NCI-H510A treated with DMSO at 0.1 percent for 48 hours (cell line): ENCODE results near the gene HNRNPA1L2.
"Not testable (repeated sequence)": the region's sequence is repeated elsewhere in the genome, so short reads cannot be mapped to it uniquely, and the experiment has no call there.

Experiments
- DNase-seq: peaks from one replicate; lab custom pipeline; 2025; lab: John Stamatoyannopoulos, UW

HNRNPA1L2 gene

DNA sequence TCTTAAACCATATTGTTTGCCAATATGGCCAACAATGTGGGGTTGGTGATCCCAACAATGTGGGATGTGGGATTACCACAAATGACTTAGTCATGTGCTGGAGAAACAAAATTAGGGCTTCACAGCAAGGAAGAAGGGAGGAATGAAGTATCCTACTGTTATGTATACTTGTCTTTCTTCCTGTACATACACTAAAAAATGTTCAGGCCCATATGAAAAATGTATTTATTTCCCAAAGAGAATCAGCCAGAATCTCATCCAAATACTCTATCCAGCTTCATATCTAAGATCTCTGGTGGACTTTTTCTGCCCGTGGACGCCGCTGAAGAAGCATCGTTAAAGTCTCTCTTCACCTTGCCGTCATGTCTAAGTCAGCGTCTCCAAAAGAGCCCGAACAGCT lies at the start of gene HNRNPA1L2:
TSS of gene HNRNPA1L2 (plus strand) at position 301 of the 400 bp plus-strand sequence. CDS start at position 363, 62 bp downstream.
- DNase-seq: no peak

DNA sequence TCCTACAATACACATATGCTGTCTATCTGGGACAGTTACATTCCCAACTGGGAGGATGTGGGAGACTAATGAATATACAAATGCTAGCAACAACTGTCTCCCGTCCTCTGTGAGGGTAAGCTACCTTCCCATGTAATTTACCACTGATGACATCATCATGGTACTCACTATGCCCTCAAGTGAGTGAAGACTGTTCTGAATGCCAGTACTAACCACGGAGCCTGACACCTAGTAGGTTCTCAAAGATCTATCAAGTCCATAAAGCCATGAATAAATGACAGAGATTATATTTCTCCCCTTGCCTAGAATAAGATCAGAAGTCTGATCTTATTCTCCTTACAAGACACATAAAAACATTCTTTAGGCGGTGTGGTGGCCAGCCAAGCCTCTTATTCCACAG lies 49.1 kb upstream of the HNRNPA1L2 start:
- not testable (repeated sequence) for DNase-seq

GRCh38 chr13:52593812-52594211 lies 48.4 kb upstream of the HNRNPA1L2 start:
- DNase-seq: not testable (repeated sequence)

DNA sequence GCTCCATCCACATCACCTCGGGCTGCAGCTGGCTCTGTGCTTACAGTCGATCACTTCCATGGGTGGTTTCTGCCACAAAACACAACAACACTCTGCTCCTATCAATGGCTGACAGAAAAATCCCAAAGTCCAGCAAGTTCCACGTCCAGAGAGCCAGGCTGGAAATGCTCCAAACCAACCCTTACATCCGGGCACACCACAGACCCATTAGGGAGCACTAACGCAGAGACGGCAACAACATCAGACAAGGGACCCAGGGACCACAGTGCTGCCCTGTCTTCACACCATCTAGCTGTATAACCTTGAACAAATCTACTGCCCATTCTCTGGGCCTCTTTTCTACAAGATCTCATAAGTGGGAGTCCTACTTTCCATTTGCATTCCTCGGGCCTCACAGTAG lies 47.9 kb upstream of the HNRNPA1L2 start:
- not testable (repeated sequence) for DNase-seq

- no peak for DNase-seq
These were observed 44.6 kb upstream of the HNRNPA1L2 start for GRCh38 chr13:52597676-52598075.

GRCh38 chr13:52599037-52599847 lies 43.0 kb upstream of the HNRNPA1L2 start:
- peak; percentile 73 for DNase-seq

GRCh38 chr13:52599848-52600603 lies 42.2 kb upstream of the HNRNPA1L2 start:
- DNase-seq: no peak

- DNase-seq: no peak
These were observed 41.6 kb upstream of the HNRNPA1L2 start for GRCh38 chr13:52600666-52601065.

DNA sequence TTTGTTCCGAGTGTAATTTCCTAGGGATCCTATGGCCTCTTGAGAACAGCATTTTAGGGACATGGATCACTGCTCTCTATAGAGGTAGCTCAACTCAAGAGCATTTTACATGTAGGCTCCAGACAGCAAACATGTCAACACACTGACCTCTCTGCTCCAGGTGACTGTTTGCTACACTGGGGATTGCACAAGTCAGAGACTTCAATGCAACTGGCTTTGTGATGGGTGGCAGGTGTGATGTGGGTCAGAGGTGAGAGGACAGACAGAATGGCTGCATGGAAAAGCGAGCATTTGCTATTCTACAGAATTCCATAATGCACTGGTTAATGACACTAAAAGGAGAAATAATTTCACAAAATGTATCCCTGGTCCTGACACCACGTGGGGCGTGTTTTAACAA lies 38.9 kb upstream of the HNRNPA1L2 start:
- DNase-seq: not testable (repeated sequence)

DNA sequence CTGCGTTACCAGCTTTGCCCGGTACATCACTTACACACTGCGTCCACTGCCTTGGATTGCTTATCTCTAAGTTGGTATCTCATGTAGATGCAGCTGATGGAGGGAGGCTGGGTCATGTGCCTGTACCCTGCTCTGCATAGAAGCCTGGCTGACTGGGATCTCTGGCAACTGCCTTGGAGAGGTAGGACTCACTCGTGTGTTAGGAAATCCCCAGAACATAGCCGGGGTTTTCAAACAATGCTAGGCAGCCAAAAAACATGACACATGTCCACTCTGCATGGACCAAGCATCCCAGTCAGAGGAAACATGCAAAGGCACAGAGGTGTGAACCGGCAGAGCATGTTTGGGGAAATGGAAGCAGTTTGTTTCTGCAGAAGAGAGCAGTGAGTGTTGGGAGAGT lies 36.1 kb upstream of the HNRNPA1L2 start:
- DNase-seq: not testable (repeated sequence)

DNA sequence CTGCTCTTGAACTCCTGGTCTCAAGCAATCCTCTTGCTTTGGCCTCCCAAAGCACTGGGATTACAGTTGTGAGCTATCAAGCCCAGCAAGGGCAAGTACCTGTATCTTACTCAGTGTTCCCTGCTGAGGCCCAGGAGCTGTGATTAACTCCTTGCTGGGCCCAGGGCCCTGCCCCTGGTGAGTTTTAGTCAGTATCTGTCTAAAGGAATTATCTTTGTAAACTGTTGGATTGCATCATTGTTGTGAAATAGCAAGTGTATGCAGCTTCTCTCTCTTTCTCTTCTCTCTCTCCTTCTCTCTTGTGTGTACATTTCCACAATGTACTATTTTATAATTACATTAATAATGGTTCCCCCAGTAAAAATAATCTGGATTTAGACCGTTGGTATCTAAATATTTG lies 35.4 kb upstream of the HNRNPA1L2 start:
- not testable (repeated sequence) for DNase-seq

DNA sequence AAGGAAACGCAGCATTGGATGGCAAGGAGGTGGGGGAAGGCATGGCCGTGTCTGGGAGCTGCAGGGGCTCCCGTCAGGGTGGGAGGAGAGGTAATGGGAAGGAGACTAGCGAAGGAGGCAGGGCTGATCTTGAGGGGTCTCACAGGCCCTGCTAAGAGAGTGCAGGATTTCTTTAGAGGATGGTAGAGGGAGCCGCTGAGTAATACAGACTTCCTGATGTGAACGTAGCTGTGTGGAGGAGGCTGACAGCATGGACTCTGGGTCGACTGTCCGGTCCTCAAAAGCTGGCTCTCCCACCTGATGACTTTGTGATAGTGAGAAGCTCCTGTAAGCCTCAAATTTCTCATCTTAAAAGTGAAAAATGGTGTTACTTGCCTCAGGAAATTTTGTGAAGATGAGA lies 34.0 kb upstream of the HNRNPA1L2 start:
- not testable (repeated sequence) for DNase-seq

DNA sequence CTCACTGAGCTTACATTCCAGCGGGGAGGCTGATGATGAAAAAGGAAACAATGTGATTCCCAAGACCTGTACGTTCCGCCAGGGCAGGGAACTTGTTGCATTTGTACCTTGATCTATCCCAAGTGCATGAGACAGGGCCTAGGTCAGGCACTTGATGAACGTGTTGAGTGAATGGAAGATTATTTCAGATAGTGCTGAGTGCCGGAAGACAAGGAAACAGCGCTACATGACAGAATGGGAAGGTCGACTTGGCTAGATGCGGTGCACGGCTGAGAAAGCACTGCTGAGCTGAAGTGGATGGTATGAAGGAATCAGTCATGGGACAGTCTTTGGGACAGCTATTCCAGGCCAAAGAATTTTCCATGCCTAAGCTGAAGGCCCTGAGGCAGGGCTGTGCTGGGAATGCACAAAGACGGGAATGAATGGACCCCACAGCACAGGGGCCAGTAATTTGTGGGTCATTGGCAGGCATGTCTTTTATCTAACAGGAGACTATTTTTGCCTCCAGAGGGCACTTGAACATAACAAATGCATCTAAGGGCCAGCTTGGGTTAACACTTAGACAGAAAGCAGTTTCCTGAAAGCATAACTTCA lies 33.1 kb upstream of the HNRNPA1L2 start:
- DNase-seq: peak; percentile 13

GRCh38 chr13:52610158-52610557 lies 32.1 kb upstream of the HNRNPA1L2 start:
- not testable (repeated sequence) for DNase-seq

DNA sequence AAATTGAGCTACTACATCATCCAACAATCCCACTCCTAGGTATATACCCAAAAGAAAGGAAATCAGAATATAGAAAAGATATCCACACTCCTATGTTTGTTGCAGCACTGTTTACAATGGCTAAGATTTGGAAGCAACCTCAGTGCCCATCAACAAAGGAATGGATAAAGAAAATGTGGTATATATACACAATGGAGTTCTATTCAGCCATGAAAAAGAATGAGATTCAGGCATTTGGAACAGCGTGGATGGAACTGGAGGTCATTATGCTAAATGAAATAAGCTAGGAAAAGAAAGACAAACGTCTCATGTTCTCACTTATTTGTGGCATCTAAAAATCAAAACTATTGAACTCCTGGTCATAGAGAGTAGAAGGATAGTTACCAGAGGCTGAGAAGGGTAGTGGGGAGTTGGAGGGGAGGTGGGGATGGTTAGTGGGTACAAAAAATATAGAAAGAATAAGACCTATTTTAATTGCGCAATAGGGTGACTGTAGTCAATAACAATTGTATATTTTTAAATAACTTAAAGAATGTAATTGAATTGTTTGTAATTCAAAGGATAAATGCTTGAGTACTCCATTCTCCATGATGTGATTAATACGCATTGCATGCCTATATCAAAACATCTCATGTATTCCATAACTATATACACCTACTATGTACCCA lies 27.0 kb upstream of the HNRNPA1L2 start:
- no peak for DNase-seq

- no peak for DNase-seq
These were observed 26.4 kb upstream of the HNRNPA1L2 start for GRCh38 chr13:52615812-52616211.

DNA sequence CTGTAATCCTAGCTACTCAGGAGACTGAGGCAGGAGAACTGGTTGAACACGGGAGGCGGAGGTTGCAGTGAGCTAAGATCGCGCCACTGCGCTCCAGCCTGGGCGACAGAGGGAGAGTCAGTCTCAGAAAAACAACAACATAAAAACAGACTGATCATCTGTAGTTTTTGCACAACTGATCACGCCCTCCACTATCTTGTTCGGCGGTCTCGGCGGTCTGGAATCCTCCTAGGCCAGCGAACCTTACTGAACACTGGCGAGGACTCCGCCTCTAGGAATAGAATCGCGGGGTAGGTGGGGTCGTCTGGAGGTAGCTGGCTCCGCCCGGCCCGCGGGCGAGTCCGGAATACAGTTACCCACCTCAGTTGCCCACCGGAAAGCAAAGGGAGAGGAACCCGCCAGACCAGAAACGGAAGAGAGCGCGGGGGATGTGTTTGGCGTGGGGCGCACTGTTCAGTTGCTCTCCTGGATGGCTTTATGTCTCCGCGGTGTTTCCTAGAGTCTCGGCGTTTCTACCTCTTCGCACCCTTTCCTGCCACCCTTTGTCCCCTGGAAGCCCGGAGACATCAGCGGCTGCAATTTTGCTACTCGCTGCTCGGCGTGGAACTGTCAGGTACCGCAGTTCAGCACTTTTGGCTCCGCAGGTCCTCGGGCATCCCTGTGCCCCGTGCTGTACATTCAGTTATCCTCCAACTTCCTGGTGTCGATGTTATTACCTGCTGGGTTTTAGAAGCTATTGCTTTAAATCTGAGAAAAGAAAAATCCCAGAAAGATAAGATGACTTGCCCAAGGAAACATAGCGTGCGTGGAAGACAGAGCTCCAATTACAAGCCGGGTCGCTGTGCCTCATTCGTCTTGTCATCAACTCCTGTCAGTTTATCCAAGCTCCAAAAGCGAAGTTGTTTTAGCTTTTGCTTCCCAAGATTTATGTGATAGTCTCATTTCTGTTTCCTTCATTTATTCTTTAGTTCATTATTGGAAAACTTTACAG lies 24.9 kb upstream of the HNRNPA1L2 start:
- peak; percentile 79 for DNase-seq

- DNase-seq: not testable (repeated sequence)
These were observed 11.0 kb upstream of the HNRNPA1L2 start for GRCh38 chr13:52631083-52631690.

GRCh38 chr13:52638666-52639328 lies 3.4 kb upstream of the HNRNPA1L2 start:
- no peak for DNase-seq

DNA sequence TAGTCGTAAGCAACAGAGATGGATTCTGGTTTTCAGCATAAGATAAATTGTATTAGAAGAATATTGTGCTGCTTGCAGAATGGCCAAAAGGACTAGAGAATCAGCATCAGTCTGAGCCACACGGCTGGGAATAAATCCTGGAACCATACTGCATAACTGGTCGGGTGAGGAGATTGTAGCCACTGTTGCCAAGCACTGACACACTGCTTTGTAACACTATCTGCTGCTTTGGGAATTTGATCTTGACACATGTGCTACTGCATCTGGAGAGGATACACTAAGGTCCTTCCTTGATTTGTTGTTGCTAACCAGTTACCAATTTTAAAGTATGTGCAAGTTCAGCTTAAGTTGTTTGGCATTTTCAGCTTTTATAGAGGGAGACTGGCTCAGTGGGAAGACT lies 1.9 kb downstream of the HNRNPA1L2 start:
- peak; percentile 30 for DNase-seq
